ENCODE measurements around the gene POLRMT.

POLRMT gene

GRCh38 chr19:662962-663681 is 29.8 kb upstream of the POLRMT start, which contains the start of gene RNF126:
Gene RNF126, minus strand, starts transcription at chr19:663214. Its CDS starts 93 bp downstream, at chr19:663121.
- peak; percentile 88 for DNase-seq (ENCODE audit: low read depth)

DNA sequence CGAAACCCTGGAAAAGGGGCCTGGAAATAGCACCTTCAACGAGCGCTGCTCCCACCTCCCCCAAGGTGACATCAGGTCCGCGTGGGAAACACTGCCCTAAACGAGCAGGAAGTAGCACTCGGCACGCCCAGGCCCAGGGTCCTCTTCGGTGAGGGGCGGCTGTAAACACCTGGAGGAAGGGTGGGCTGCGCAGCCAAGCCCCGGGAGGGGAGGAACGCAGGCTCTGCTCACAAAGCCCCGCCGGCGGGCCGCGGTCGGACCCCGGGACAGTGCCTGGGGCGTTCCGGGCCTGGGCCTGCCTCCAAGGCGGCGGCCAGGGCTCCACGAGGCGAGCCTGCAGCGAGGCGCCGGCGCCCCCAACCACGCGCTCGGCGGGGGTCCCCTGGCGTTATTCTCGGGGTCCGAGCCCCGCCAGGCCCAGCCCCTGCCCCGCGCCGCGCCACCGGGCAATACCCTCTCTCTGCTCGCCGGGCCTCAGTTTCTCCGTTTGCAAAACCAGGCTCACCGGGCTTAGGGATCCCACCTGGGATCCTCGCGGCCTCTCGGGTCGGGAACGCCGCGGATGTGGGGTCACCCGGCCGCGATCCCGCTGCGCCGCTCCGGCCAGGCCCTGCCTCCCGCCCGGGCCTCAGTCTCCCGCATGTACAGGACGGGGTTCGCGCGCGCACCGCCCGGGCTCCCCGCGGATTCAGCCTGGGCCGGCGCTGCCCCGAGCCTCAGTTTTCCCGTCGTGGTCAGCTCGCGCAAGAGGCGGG is 29.0 kb upstream of the POLRMT start:
- DNase-seq (ENCODE audit: low read depth), result peak; percentile 44

GRCh38 chr19:661427-662196 is 28.3 kb upstream of the POLRMT start:
- DNase-seq (ENCODE audit: low read depth), result peak; percentile 55

DNA sequence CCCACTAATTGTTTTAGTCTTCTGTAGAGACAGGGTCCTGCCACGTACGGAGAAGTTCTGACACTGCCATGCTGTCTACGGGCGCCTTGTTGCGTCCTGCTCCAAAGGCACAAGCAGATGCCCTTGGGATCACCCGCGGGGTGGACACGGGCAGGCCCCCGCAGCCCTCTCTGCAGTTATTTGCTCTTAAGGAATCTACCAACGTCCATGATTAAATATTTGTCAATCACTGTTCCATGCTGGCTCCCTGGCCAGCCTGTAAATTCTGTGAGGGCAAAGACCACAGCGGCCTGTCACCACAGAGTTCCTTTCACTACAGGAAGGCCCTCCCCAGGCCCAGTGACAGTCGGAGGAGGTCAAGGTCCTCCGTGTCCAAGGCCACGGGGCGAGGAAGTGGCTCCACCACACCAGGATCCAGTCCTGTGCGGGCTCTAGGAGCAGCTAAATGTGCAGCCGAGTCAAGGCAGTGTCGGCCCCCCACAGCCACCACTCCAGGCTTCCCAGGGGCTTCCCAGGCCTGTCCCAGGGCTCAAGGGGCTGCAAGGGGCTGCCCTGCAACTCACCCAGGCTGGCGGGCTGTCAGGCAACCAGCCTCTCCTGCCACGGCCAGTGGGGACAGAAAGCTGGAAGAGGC is 27.6 kb upstream of the POLRMT start:
- no peak for DNase-seq (ENCODE audit: low read depth)

DNA sequence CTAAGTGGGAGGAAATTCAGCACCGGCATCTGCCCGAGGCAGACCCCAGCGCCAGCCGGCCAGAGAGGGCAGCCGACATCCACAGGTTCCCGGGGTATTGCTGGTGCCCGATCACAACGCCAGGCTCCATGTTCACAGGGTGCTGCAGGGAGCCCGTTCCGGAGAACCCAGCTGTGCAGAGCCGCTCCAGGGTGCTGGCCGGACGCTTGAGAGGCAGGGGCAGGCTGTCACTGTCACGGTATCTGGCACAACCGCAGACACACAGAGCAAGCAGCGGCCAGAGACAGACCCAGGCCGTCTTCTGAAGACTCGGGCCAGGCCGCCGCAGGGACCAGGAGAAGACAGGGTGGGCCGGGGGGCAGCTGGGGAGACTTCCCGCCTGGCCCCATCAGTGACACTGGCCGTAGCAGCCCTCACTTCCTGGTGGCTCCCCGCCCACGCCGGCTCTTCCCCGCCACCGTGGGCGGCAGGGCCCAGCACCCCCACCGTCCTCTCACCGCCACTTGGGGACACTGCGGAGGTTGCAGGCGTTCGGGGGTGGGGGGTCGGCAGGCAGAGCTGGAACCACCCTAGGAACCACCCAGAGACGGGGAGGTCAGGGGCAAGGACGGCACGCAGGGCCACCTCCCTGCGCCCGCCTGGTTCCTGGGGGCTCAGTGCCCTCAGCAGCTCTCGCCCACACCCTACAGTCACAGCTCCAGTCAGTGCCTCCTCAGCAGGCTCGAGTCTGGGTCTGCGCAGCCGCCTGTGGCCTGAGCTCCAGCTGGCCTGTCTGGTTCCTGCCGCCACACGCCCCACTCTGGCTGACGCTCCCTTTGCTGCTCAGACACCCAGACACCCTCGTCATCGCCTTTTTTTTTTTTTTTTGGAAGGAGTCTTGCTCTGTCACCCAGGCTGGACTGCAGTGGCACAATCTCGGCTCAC is 25.8 kb upstream of the POLRMT start:
- DNase-seq (ENCODE audit: low read depth), result no peak

- DNase-seq (ENCODE audit: low read depth), result no peak
These were observed 24.9 kb upstream of the POLRMT start for GRCh38 chr19:658059-658839.

DNA sequence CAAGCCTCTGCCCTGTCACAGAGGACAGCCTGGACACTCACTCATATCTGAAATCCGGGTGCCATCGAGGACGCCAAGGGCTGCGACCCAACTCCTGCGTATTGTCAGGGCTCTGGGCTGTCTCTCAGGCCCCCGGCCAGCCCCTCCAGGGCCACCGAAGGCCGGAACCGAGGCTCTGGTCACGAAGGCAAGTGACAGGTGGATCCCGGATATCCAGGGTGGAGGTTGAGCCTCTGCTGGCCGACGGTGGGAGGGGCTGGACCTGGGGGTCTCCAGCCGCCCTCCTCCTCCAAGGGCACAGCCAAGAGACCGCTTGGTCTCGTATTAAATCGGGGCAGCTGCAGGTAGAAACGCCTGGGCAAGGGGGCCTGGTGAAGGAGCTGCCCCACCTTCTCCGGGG is 24.3 kb upstream of the POLRMT start:
- no peak for DNase-seq (ENCODE audit: low read depth)

DNA sequence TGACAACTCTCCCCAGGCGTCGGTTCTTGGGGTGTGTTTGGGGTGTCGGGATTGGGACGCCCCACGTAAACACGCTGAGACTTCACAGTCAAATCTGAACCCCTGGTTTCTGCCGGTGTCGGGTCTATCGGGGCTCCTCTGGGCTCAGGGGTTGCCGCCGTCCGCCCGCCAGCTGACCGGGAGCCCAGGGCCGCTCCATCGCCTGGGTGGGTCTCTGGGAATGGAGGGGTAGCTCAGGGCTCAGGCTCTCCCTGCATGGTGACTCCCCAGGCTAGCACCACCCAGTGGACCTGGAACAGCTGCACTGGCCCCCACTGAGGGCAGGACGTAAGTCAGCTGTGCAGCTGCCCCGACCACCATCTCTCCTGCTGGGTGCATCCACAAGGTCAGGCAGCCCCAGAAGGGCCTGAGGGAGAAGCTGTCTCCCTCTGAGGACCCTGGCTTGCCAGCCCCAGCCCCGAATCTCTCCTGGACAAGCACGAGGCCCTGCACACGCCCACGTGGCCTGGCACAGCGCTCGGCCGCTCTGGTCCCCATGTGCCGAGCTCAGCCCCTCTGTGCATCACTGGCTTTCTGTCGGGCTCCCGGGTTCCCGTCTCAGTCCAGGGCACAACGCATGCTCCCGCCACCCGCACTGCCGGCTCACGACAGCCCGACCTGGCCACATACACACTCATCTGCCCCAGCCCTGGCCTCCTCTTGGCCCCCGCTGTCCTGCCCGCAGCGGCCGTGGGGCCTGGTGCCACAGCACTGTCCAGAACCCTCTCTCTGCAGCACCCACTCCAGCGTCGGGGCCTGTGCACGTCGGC is 23.6 kb upstream of the POLRMT start:
- no peak for DNase-seq (ENCODE audit: low read depth)

GRCh38 chr19:655691-656090 is 22.4 kb upstream of the POLRMT start:
- DNase-seq (ENCODE audit: low read depth), result no peak

DNA sequence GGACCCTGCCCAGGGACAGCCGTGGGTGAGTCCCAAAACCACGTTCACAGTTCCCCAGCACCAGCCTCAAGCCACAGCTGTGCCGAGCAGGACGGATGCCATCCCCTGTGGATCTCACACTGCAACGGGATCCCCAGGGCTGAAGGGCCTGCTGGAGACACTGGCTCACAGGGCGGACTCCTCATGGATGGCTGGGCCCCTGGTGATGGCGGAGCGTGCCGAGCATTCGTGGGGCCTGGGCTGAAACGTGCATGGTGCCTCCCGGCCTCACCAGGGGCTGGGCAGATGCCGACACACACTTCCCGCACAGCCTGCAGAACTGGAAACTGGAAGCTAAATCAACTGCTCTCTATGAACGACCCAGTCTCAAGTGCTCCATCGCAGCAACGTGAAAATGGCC is 20.1 kb upstream of the POLRMT start:
- DNase-seq (ENCODE audit: low read depth), result no peak

DNA sequence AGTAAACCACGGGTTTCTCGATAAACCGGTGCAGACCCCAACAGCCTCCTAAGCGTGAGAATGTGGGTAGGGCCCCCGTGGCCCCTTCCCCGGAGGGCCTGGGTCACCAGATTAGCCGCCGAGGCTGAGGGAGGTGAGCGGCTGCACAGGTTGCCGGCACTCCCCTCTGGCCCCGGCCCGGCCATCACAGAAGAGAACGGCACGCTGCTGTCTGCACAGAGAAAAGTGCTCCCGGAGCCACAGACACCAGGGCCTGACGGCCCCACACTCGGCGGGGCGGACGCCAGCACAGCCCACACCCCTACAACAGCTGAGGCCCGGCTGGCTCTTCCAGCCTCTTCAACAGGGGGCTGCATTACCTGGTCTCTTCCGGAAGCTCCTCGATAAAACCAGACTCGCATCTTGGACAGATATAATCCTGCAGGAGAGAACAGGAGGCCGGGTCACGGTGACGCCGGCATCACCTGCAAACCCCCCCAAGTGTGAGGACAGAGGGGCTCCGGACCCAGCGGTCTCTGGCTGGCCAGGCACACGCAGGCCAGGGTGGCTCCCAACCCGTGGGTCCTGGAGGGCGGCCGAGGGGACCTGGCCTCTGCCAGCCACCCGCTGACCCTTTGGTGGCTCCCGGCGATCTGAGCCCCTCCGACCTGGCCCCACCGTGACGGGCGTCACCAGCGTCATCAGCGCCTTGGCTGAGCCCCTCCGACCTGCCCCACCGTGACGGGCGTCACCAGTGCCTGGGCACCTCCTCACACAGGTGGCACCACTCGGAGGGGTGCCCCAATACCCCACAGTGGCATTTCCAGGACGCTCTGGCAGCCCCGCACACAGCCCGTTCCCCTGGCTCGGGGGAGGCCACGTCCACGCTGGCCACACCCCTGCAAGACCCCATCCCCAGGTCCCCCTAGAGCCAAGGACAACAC is 19.4 kb upstream of the POLRMT start:
- no peak for DNase-seq (ENCODE audit: low read depth)

GRCh38 chr19:651991-652390 is 18.7 kb upstream of the POLRMT start:
- no peak for DNase-seq (ENCODE audit: low read depth)

DNA sequence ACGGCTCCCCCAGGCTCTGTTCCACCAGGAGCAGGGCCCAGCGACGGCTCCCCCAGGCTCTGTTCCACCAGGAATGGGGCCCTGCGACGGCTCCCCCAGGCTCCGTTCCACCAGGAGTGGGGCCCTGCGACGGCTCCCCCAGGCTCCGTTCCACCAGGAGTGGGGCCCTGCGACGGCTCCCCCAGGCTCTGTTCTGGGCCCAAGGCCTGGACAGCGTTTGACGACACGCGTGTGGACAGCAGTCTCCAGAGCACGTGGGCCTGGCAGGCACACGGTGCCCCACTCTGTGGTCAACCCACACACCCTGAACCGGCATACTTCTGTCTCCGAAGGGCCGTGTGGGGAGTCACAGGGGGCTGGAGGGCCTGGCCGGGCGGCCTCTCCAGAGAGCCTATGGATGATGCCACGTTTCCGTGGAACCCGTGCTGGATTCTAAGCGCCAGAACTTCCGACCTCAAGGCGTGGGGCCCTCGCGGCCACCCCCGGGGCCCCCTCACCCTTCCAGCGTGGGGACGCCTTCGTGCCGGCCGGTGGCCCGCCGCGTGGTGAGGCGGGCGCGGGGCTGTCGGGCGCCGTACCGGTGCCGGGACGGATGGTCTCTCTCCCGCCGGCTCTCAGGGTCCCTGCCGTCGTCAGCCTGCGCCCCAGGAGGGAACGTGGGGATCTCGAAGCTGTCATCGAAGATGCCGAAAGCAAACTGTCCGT is 17.9 kb upstream of the POLRMT start:
- no peak for DNase-seq (ENCODE audit: low read depth)

DNA sequence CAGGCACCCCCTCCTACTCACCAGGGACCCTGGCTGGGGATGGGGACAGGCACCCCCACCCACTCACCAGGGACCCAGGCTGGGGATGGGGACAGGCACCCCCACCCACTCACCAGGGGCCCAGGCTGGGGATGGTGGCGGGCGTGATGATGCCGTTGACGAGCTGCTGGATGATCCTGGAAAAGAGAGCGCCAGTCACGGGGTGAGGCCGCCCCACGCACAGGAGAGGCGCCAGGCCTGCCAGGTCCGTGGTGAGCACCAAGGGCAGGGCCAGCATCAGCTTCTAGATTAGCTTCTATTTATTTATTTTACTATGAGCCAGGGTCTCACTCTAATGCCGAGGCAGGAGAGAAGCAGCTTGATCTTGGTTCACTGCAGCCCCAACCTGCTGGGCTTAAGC is 16.8 kb upstream of the POLRMT start:
- no peak for DNase-seq (ENCODE audit: low read depth)

DNA sequence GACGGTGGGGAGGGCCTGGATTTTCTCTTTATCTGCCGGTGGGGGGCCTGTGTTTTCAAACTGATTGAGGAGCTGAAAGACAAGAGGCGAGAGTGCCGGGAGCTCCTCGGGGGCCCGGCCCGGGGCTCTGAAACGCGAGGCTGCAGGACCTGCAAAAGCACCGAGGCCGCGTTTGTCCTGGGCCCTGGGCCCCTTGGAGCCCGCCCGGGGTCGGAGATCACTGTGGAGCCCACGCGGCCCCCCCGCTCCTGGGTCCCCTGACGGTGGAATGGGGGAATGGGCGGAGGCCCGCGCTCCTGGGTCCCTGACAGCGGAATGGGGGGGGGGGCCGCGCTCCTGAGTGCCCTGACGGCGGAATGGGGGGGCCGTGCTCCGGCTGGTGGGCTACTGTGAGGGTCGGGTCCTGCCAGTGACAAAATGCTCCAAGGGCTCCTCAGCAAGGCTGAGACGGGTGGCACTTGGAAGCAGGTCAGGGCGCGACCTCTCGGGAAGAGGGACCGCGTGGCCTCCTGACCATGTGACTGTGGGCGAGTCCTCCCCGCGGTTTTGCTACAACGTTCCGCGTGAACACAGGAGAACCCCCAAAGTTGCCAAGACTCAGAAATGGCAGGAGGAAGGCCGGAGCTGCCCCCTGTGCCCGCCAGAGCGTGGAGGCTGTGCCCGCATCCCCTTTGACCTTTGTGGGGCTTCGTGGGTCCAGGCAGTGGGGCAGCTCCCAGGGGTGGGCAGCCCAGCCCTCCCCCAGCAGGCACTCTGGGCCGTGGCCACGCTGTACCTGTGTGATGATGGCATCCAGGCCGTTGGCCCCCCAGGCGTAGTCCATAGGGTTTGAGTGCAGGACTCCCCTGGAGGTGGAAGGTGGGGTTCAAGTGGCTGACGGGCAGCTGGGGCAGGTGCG is 15.8 kb upstream of the POLRMT start:
- no peak for DNase-seq (ENCODE audit: low read depth)

- no peak for DNase-seq (ENCODE audit: low read depth)
These were observed 15.0 kb upstream of the POLRMT start for GRCh38 chr19:648305-648704.
